ENCODE data around the gene NRG3.

NRG3 gene

GRCh38 chr10:82136103-82136502 is 261.1 kb downstream of the NRG3 start:
- DNase-seq = no peak

DNA sequence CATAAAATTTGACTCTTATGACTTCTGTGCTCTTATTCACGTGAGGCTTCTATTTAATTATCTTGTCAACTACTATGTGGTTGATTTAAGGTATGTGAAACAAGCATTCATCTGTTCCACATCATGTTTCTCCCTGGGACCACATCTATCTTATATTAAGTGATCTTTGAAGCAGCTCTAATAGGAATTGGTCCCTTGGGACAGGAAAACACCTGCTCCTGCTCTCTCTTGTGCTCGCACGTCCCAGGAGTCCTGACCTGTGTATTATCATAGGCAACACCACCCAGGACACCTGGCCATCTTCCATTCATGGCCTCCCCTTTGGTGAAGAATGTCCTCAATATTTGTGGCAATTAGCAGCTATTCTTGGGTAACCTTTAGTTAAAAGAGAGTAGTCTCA is 269.2 kb downstream of the NRG3 start:
- no peak for DNase-seq

DNA sequence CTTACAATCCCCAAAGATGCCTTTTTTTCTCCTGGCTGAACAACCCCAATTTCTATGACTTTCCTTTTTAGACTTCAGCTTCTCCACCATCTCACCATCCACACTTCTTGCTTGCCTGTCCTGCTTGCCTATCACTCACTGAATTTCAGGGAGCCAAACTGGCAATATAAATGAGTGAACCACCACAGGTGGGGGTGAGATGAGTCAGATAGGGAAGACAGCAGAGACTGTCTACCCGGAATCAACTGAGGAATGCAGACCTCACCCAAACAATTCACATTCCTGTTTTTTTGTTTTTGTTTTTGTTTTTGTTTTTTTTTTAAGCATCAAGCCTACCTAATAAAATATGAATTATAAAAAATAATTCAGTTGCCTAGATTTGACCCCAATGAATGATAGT is 273.8 kb downstream of the NRG3 start:
- peak; percentile 21 for DNase-seq

GRCh38 chr10:82149674-82150073 is 274.7 kb downstream of the NRG3 start:
- no peak for DNase-seq

- DNase-seq = peak; percentile 22
These were observed 275.3 kb downstream of the NRG3 start for GRCh38 chr10:82150123-82150900.

- peak; percentile 49 for DNase-seq
These were observed 285.3 kb downstream of the NRG3 start for GRCh38 chr10:82160307-82160706.

GRCh38 chr10:82161264-82161663 is 286.3 kb downstream of the NRG3 start:
- DNase-seq = no peak

- DNase-seq = no peak
These were observed 287.7 kb downstream of the NRG3 start for GRCh38 chr10:82162549-82163195.

DNA sequence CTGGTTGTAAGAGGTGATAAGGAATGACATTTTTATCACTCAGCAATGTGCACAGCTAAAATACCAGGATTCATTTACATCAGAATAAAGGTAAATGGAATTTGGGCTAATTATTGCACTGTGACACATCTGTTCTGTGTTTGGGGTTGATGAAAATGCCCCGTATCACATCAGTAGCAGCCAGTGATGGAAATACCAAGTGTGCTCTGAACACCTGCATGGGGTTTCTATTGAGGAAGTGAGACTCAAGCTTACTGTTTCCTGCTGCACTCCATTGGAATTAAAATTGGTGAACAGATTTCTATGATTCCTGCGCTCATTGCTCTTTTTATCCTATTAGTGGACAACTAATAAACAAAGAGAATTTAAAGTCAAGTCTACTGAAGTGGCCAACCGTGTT is 296.9 kb downstream of the NRG3 start:
- DNase-seq = no peak

- DNase-seq = no peak
These were observed 301.6 kb downstream of the NRG3 start for GRCh38 chr10:82176587-82176986.

- DNase-seq = no peak
These were observed 315.7 kb downstream of the NRG3 start for GRCh38 chr10:82190432-82191260.

- DNase-seq = no peak
These were observed 316.7 kb downstream of the NRG3 start for GRCh38 chr10:82191653-82192052.

- no peak for DNase-seq
These were observed 317.7 kb downstream of the NRG3 start for GRCh38 chr10:82192665-82193064.

DNA sequence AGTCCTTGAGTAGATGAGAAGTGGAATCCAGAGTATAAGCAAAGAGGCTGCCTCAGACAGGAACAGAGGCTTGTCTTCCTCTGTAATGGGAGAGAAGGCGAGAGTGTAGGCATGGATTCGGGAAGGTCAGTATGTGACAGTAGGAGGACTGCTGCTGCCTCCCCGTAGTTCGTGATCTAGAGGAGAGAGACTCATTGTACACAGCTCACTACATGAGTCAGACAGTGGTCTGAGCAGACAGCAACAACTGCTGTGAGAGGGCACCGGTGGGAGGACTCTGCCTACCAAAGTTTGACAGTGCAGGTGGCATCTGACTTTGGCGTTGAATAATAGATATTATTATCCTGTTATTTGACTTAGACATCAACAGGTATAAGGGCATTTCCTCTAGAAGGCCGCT is 319.4 kb downstream of the NRG3 start:
- DNase-seq = no peak

DNA sequence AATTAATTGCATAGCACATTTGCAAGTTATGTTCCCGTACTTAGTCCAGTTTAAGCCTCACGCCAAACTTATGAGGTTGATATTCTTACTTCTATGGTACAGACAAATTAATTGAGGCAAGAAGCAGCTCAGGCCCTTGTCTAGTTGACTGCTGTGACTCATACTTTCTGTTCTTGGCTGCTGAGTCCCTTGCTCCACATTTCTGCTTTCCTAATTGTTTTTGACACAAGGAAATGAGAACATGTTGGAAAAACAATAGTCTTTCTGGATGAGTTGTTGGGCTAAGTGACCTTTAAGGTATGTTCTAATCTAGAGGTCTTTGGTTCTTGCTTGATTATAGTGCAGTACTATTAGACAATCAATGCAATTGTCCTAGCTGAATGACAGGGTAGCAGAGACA is 331.8 kb downstream of the NRG3 start:
- peak; percentile 47 for DNase-seq

- DNase-seq = no peak
These were observed 333.7 kb downstream of the NRG3 start for GRCh38 chr10:82208726-82209125.

DNA sequence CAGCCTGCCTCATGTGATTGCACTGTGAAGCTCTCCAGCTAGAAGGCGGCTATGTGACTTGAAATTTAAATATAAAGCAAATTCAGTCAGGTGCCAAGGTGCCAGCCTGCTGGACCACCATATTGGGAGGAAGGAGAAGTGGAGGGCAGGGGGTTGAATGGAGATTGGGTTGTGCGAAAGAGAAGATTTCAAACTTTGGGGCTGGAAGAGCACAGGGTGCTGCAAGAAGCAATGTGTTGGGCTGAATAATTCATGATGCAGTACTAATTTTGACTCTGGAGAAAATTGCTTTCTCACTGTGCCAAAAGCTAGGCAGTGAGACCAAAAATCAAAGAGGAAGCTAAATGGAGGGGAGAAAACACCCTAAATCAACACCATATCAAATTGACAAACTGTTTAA is 335.3 kb downstream of the NRG3 start:
- no peak for DNase-seq

DNA sequence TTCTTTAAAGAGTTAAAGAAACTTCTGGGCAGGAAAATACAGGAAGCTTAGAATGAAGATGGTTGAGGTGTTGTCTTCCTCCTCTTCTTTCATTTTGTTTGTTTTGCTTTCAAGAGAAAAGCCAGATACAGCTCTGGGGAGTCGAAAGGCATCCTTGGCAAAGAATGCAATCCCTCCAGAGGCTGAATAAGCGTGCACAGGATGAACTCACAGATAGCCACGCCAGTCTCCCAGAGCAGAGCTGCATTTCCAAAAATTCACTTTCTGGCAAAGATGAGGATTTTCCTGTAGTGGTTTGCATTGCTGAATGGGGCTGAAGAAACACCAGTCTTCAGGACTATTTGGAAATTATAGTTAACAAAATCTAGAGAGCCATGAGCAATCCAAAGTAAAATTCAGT is 336.4 kb downstream of the NRG3 start:
- DNase-seq = no peak

DNA sequence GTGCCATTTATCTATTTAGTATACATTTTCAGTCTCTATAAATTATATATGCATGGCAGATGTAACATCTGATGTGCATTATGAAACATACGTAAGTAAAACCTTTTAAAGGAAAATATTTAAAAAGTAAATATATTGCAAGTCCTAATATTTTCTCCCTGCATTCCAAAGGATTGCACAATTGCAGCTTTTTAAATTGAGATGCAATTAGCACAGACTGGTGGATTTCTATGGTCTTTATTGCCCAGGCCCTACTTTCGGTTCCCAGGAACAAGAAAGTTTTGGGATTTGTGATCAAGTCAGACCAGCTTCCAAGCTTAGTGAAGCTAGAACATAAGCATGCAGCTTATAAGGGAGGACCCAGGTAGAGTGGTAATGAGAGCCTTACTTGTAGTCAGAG is 337.8 kb downstream of the NRG3 start:
- no peak for DNase-seq

GRCh38 chr10:82213784-82214183 is 338.8 kb downstream of the NRG3 start:
- DNase-seq = no peak

GRCh38 chr10:82221056-82221455 is 346.1 kb downstream of the NRG3 start:
- DNase-seq = no peak

- DNase-seq = no peak
These were observed 346.7 kb downstream of the NRG3 start for GRCh38 chr10:82221601-82222149.

DNA sequence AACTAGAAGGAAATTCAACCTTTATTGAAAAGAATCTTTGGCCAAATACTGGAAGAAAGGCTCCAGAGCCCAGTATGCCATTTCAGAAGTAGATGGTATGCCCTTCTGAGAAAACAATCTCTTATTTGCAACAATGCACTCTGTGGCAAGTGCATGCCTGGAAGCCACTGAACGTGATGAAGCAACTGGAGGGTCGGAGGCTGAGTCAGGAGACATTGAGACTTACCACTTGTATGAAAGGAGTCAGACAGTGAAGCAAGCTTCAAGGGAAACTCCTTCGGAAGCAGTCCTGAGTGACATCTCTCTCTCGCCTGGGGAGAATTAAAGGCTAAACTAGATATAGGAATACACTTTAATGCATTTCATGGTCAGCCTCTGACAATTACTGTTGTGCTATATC is 353.7 kb downstream of the NRG3 start:
- DNase-seq = peak; percentile 42

DNA sequence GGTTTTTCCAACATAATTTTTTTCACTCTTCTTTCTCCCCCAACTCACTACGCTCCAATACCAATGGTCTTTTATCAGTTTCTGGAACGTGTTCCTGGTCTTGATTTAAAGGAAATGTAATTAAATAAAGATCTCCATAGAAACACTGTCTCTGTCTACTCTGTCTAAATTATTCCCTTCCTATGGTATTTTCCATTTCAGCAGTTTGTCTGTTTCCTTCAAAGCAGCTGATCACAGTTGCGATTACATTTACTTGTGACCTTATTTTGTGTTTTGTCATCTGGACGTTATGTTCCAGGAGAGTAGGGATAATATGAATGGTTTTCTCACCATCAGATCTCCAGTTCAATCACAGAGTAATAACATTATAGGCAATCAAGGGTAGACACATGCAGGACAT is 359.2 kb downstream of the NRG3 start:
- no peak for DNase-seq

All from kidney glomerular epithelial cell (primary cell).